ENCODE results near the gene CST5. TPM values are rescaled to one million over a fixed set of nuclear protein-coding genes. Genes with fewer than 3 reads are reported as not detected.

The CST5 gene
- total RNA-seq, 2 experiments from 2014 or later: not detected

GRCh38 chr20:23872065-23872464 is 7.5 kb downstream of the CST5 start:
- Histone ChIP-seq H3K9me3 (ENCODE audit: control insufficient read depth in 1 of 2, insufficient read depth in 1 of 2, low read length in 2 of 2) (no peaks in the 10 kb centered on the region), H3K4me3 (ENCODE audit: low read length) (no peak overlapping the region), H3K27me3 (ENCODE audit: control insufficient read depth in 1 of 2, insufficient read depth in 2 of 2, low read length in 2 of 2) (peaks cover 0 to 3% of the 10 kb centered on the region in 2 experiments), H3K27ac (ENCODE audit: low read depth in 1 of 2, low read length in 2 of 2) (no peak overlapping the region), H3K4me1 (ENCODE audit: insufficient read depth, low read length) (peaks cover 21% of the 10 kb centered on the region), H3K36me3 (ENCODE audit: insufficient read depth, low read length) (no peaks in the 10 kb centered on the region)
- Mint-ChIP-seq H3K9me3 (no peaks in the 10 kb centered on the region), H3K4me1 (ENCODE audit: low read depth) (peaks cover 36% of the 10 kb centered on the region), H3K27ac (peak overlapping the region; percentile 87), H3K27me3 (peaks cover 5% of the 10 kb centered on the region), H3K4me3 (no peak overlapping the region), H3K36me3 (ENCODE audit: low read depth) (no peaks in the 10 kb centered on the region)
- POLR2A ChIA-PET: interaction anchor here (1.3 kb wide), 1 partner anchor 36 kb away, joined by 4 read pairs; no protein-coding TSS in a partner anchor
- ATAC-seq (ENCODE audit: poor library complexity): no peak
- intact Hi-C loops (cut with DNase I, micrococcal nuclease): no loop called here
- TF ChIP-seq CTCF (IDR thresholded peaks at IDR 0.05): no peak
- DNase-seq: no peak
- CTCF ChIA-PET: no interaction called here

- ChIA-PET POLR2A (no interaction called here), CTCF (no interaction called here)
- peaks cover 0 to 4% of the 10 kb centered on the region in 2 experiments for H3K27me3 ChIP-seq (ENCODE audit: control insufficient read depth in 1 of 2, insufficient read depth in 2 of 2, low read length in 2 of 2)
- peaks cover 21% of the 10 kb centered on the region for H3K4me1 ChIP-seq (ENCODE audit: insufficient read depth, low read length)
- Mint-ChIP-seq H3K27ac (no peak overlapping the region), H3K9me3 (no peaks in the 10 kb centered on the region), H3K27me3 (peaks cover 5% of the 10 kb centered on the region), H3K4me1 (ENCODE audit: low read depth) (peaks cover 36% of the 10 kb centered on the region), H3K36me3 (ENCODE audit: low read depth) (no peaks in the 10 kb centered on the region), H3K4me3 (no peak overlapping the region)
- intact Hi-C loops (cut with DNase I, micrococcal nuclease): no loop called here
- H3K4me3 ChIP-seq (ENCODE audit: low read length): no peak overlapping the region
- TF ChIP-seq CTCF (IDR thresholded peaks at IDR 0.05): no peak
- no peaks in the 10 kb centered on the region for H3K9me3 ChIP-seq (ENCODE audit: control insufficient read depth in 1 of 2, insufficient read depth in 1 of 2, low read length in 2 of 2)
- no peak overlapping the region for H3K27ac ChIP-seq (ENCODE audit: low read depth in 1 of 2, low read length in 2 of 2)
- H3K36me3 ChIP-seq (ENCODE audit: insufficient read depth, low read length): no peaks in the 10 kb centered on the region
- no peak for ATAC-seq (ENCODE audit: poor library complexity)
- no peak for DNase-seq
Observed at GRCh38 chr20:23870461-23870860, 9.1 kb downstream of the CST5 start.

- peaks cover 17% of the 10 kb centered on the region for H3K4me1 ChIP-seq (ENCODE audit: insufficient read depth, low read length)
- intact Hi-C loops (cut with DNase I, micrococcal nuclease): no loop called here
- peaks cover 5% of the 10 kb centered on the region for H3K27me3 Mint-ChIP-seq
- no peaks in the 10 kb centered on the region for H3K36me3 Mint-ChIP-seq (ENCODE audit: low read depth)
- H3K27ac ChIP-seq (ENCODE audit: low read depth in 1 of 2, low read length in 2 of 2): no peak overlapping the region
- DNase-seq (no peak), ATAC-seq (ENCODE audit: poor library complexity) (no peak)
- H3K36me3 ChIP-seq (ENCODE audit: insufficient read depth, low read length): no peaks in the 10 kb centered on the region
- peaks cover 0 to 4% of the 10 kb centered on the region in 2 experiments for H3K27me3 ChIP-seq (ENCODE audit: control insufficient read depth in 1 of 2, insufficient read depth in 2 of 2, low read length in 2 of 2)
- H3K27ac Mint-ChIP-seq: no peak overlapping the region
- no peaks in the 10 kb centered on the region for H3K9me3 ChIP-seq (ENCODE audit: control insufficient read depth in 1 of 2, insufficient read depth in 1 of 2, low read length in 2 of 2)
- H3K4me3 Mint-ChIP-seq: no peak overlapping the region
- TF ChIP-seq CTCF (IDR thresholded peaks at IDR 0.05): no peak
- ChIA-PET POLR2A (no interaction called here), CTCF (no interaction called here)
- no peak overlapping the region for H3K4me3 ChIP-seq (ENCODE audit: low read length)
- H3K9me3 Mint-ChIP-seq: no peaks in the 10 kb centered on the region
- peaks cover 31% of the 10 kb centered on the region for H3K4me1 Mint-ChIP-seq (ENCODE audit: low read depth)
Observed at GRCh38 chr20:23869520-23869919, 10.0 kb downstream of the CST5 start.
